GM12873 (cell line): ENCODE results near the gene BAK1.

Experiments
- CTCF ChIP-seq: IDR thresholded peaks from 2 replicates; pipeline ENCODE4 v1.5.1; 2012; ENCODE audit warnings: low read depth, mild to moderate bottlenecking, moderate library complexity, low read length, control low read depth; ENCODE audit not compliant: insufficient read depth; ENCODE audit errors: missing control alignments

BAK1 gene

GRCh38 chr6:33613795-33614168 is 33.7 kb upstream of the BAK1 start:
- no peak for TF ChIP-seq CTCF

GRCh38 chr6:33613146-33613794 is 33.2 kb upstream of the BAK1 start:
- no peak for TF ChIP-seq CTCF

- TF ChIP-seq CTCF: no peak
These were observed 31.0 kb upstream of the BAK1 start for GRCh38 chr6:33610779-33611732.

- TF ChIP-seq CTCF: no peak
These were observed 30.0 kb upstream of the BAK1 start for GRCh38 chr6:33610067-33610466.

GRCh38 chr6:33609528-33609927 is 29.5 kb upstream of the BAK1 start:
- TF ChIP-seq CTCF: no peak

GRCh38 chr6:33609019-33609418 is 28.9 kb upstream of the BAK1 start:
- no peak for TF ChIP-seq CTCF

GRCh38 chr6:33607784-33608161 is 27.7 kb upstream of the BAK1 start:
- TF ChIP-seq CTCF: peak; percentile 74
